Panc1 (cell line): ENCODE measurements around the gene PUSL1.

ENCODE experiments used
- TCF7L2 ChIP-seq: IDR thresholded peaks from 2 replicates; pipeline ENCODE4 v1.6.1; 2011; ENCODE audit warnings: mild to moderate bottlenecking, low read depth, low read length, inconsistent platforms
- TF ChIP-seq, protein P1 (sequence below): fragments of 450-650 bp; IDR thresholded peaks from 2 replicates; pipeline ENCODE4 v1.5.1; 2017; ENCODE audit warnings: mild to moderate bottlenecking

DNA sequence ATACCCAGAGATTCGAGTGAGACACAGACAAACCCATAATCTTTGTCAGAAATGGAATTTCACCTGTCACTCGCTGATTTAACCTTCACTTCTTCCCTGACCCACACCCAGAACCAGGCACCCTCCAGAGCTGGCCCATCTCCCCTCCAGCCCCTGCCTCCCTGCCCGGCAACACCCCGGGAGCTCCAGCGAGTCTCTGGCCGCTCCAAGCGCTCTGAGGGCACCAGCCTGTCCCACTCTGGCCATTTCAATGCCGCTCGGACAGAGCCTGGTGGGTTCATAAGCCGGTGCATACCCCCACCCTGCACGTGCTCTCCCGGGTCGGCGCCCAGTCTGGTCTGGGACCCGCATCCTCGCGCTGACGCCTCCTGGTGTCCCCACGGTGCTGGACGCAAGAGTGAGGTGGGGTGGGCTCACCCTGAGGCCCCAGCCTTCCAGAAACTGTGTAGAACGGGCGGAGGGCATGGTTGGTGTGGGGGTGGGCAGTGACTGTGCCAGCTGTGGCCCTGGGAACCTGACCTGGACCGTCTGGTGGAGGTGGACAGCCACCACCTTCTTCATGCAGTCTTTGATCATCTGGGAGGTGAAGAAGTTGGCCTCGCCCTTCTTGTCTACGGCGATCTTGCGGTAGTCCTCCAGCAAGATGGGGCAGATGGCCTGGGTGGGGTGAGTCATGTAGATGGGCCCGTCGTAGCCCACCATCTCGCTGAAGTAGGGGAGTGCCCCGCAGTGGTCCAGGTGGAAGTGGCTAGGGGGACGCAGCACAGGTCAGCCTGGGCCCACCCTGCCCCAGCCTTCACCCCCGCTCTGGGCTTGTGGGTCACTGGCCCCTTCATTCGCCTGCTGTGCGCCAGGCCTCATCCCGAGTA lies 10.6 kb downstream of the PUSL1 start:
- TF ChIP-seq, protein P1, sequence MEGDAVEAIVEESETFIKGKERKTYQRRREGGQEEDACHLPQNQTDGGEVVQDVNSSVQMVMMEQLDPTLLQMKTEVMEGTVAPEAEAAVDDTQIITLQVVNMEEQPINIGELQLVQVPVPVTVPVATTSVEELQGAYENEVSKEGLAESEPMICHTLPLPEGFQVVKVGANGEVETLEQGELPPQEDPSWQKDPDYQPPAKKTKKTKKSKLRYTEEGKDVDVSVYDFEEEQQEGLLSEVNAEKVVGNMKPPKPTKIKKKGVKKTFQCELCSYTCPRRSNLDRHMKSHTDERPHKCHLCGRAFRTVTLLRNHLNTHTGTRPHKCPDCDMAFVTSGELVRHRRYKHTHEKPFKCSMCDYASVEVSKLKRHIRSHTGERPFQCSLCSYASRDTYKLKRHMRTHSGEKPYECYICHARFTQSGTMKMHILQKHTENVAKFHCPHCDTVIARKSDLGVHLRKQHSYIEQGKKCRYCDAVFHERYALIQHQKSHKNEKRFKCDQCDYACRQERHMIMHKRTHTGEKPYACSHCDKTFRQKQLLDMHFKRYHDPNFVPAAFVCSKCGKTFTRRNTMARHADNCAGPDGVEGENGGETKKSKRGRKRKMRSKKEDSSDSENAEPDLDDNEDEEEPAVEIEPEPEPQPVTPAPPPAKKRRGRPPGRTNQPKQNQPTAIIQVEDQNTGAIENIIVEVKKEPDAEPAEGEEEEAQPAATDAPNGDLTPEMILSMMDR, result no peak
- TF ChIP-seq TCF7L2, result no peak
